SK-N-SH (cell line): ENCODE results near the gene FAM229A. TPM values are rescaled to one million over a fixed set of nuclear protein-coding genes. Genes with fewer than 3 reads are reported as not detected.
A peak's percentile ranks its signal among the peaks of the same experiment; 100 is the strongest.

Source experiments
- CTCF ChIA-PET: fragments of 300-600, 350-600 bp; formaldehyde crosslinking; extraction: SDS; loops from one replicate; lab custom pipeline; 2021; lab: Yijun Ruan, JAX
- POLR2A ChIA-PET: fragments of 350-600 bp; sonication (Branson Sonifier 250); formaldehyde crosslinking; extraction: SDS; loops from one replicate; lab custom pipeline; 2020; ENCODE audit warnings: antibody characterized with exemption, inconsistent platforms; lab: Yijun Ruan, JAX
- DNase-seq: peaks from one replicate; pipeline ENCODE4 v3.0.0; 2012
- H2AFZ ChIP-seq: fragments of 200-600 bp; sonication (generic); 2 replicates; pipeline ENCODE4 v1.8.1; 2016; ENCODE audit warnings: antibody characterized with exemption, mild to moderate bottlenecking, low read depth
- H3F3A ChIP-seq: fragments of 200-600 bp; sonication (generic); replicated peaks from 2 replicates; pipeline ENCODE3; 2016; ENCODE audit warnings: antibody characterized with exemption, mild to moderate bottlenecking; ENCODE audit not compliant: insufficient read depth
- H3K27ac ChIP-seq, 2 experiments: fragments of 200-500 bp in 1 of 2; fragments of 200-600 bp in 1 of 2; sonication (Bioruptor generic) in 1 of 2; sonication (generic), shearing (Covaris generic) in 1 of 2; 2 replicates each; pipeline versions ENCODE4 v1.5.1 to v1.6.1; 2014 to 2016; ENCODE audit warnings: low read depth in 2 of 2, inconsistent platforms in 1 of 2, low read length in 1 of 2, mild to moderate bottlenecking in 1 of 2, mixed read lengths in 1 of 2
- H3K27me3 ChIP-seq: fragments of 200-600 bp; sonication (generic), shearing (Covaris generic); 2 replicates; pipeline ENCODE4 v1.6.1; 2016; ENCODE audit warnings: mixed run types; ENCODE audit not compliant: insufficient read depth
- H3K36me3 ChIP-seq, 2 experiments: fragments of 200-500 bp in 1 of 2; fragments of 200-600 bp in 1 of 2; sonication (Bioruptor generic) in 1 of 2; sonication (generic) in 1 of 2; replicated peaks in 1 of 2; 2 replicates each; pipeline versions ENCODE3 to v1.5.1; 2014 to 2016; ENCODE audit warnings: low read length in 1 of 2, mild to moderate bottlenecking in 1 of 2; ENCODE audit not compliant: insufficient read depth in 2 of 2, control insufficient read depth in 1 of 2
- H3K4me1 ChIP-seq, 2 experiments: fragments of 200-500 bp in 1 of 2; fragments of 200-600 bp in 1 of 2; sonication (Bioruptor generic) in 1 of 2; sonication (generic), shearing (Covaris generic) in 1 of 2; 2 replicates each; pipeline versions ENCODE4 v1.5.1 to v1.6.1; 2014 to 2016; ENCODE audit warnings: low read depth in 1 of 2, low read length in 1 of 2, mixed run types in 1 of 2; ENCODE audit not compliant: insufficient read depth in 2 of 2, control insufficient read depth in 1 of 2
- H3K4me2 ChIP-seq: fragments of 200-600 bp; sonication (generic), shearing (Covaris generic); 2 replicates; pipeline ENCODE4 v1.6.1; 2017; ENCODE audit warnings: mixed run types
- H3K4me3 ChIP-seq, 2 experiments: fragments of 200-500 bp in 1 of 2; fragments of 200-600 bp in 1 of 2; sonication (Bioruptor generic) in 1 of 2; sonication (generic), shearing (Covaris generic) in 1 of 2; 2 replicates each; pipeline versions ENCODE4 v1.5.1 to v1.8.1; 2014 to 2016; ENCODE audit warnings: low read depth in 2 of 2, inconsistent platforms in 1 of 2, low read length in 1 of 2, mild to moderate bottlenecking in 1 of 2, mixed read lengths in 1 of 2, moderate library complexity in 1 of 2
- H3K79me2 ChIP-seq: fragments of 200-600 bp; sonication (generic); 2 replicates; pipeline ENCODE4 v1.8.1; 2017; ENCODE audit warnings: mild to moderate bottlenecking; ENCODE audit not compliant: insufficient read depth
- H3K9ac ChIP-seq: fragments of 200-600 bp; sonication (generic); 2 replicates; pipeline ENCODE4 v1.6.1; 2017; ENCODE audit warnings: mixed run types
- H3K9me2 ChIP-seq: fragments of 200-600 bp; sonication (generic); 2 replicates; pipeline ENCODE4 v1.6.1; 2017; ENCODE audit warnings: mixed run types
- H3K9me3 ChIP-seq: fragments of 200-600 bp; sonication (generic); 2 replicates; pipeline ENCODE4 v1.6.1; 2017; ENCODE audit warnings: mixed run types, mild to moderate bottlenecking, moderate library complexity
- H4K20me1 ChIP-seq: fragments of 200-600 bp; sonication (generic); 2 replicates; pipeline ENCODE4 v1.6.1; 2017; ENCODE audit warnings: mild to moderate bottlenecking, mixed run types; ENCODE audit not compliant: insufficient read depth
- ELF1 ChIP-seq: IDR thresholded peaks from 2 replicates; pipeline ENCODE4 v1.4.0; 2012
- EP300 ChIP-seq, 2 experiments: IDR thresholded peaks; 2 replicates each; pipeline versions ENCODE4 v1.4.0 to v1.6.1; 2012; ENCODE audit warnings: borderline replicate concordance in 1 of 2, low read depth in 1 of 2, low read length in 1 of 2
- EZH2phosphoT487 ChIP-seq: fragments of 200-600 bp; sonication (generic); IDR thresholded peaks from 2 replicates; pipeline ENCODE4 v1.6.1; 2017; ENCODE audit warnings: low read depth, mixed run types, mild to moderate bottlenecking, antibody characterized with exemption, moderate library complexity, borderline replicate concordance
- FOSL2 ChIP-seq: IDR thresholded peaks from 2 replicates; pipeline ENCODE4 v1.4.0; 2012; ENCODE audit warnings: low read depth, mild to moderate bottlenecking, moderate library complexity, borderline replicate concordance
- FOXJ3 ChIP-seq: sonication (generic); formaldehyde crosslinking; IDR thresholded peaks from 2 replicates; pipeline ENCODE4 v1.5.1; 2020; ENCODE audit warnings: mild to moderate bottlenecking, missing genetic modification reagents
- FOXM1 ChIP-seq: IDR thresholded peaks from 2 replicates; pipeline ENCODE4 v1.4.0; 2012; ENCODE audit warnings: low read depth, mild to moderate bottlenecking
- GABPA ChIP-seq: IDR thresholded peaks from 2 replicates; pipeline ENCODE4 v1.4.0; 2012; ENCODE audit warnings: low read depth, mild to moderate bottlenecking
- GATA2 ChIP-seq: sonication (generic); formaldehyde crosslinking; IDR thresholded peaks from 2 replicates; pipeline ENCODE4 v1.5.0; 2020; ENCODE audit warnings: mild to moderate bottlenecking, missing genetic modification reagents
- IRF3 ChIP-seq: fragments of 150-350 bp; IDR thresholded peaks from 2 replicates; pipeline ENCODE4 v1.6.1; 2016; ENCODE audit warnings: mild to moderate bottlenecking, low read depth, low read length
- JUND ChIP-seq: IDR thresholded peaks from 2 replicates; pipeline ENCODE4 v1.4.0; 2012
- MEF2A ChIP-seq: IDR thresholded peaks from 2 replicates; pipeline ENCODE4 v1.4.0; 2012; ENCODE audit warnings: low read depth, borderline replicate concordance
- MXI1 ChIP-seq: IDR thresholded peaks from 2 replicates; pipeline ENCODE4 v1.6.1; 2012; ENCODE audit warnings: mild to moderate bottlenecking, low read depth, low read length, improper control_type of control experiment
- NFIC ChIP-seq: IDR thresholded peaks from 2 replicates; pipeline ENCODE4 v1.4.0; 2012; ENCODE audit warnings: borderline replicate concordance
- NRF1 ChIP-seq: IDR thresholded peaks from 2 replicates; pipeline ENCODE4 v1.6.1; 2012; ENCODE audit warnings: low read depth, mild to moderate bottlenecking, low read length
- RCOR1 ChIP-seq: fragments of 150-350 bp; IDR thresholded peaks from 2 replicates; pipeline ENCODE4 v1.6.1; 2017; ENCODE audit warnings: antibody characterized with exemption, low read length
- RFX5 ChIP-seq: IDR thresholded peaks from 2 replicates; pipeline ENCODE4 v1.6.1; 2012; ENCODE audit warnings: mild to moderate bottlenecking, improper control_type of control experiment, low read length
- SIN3A ChIP-seq: IDR thresholded peaks from 2 replicates; pipeline ENCODE4 v1.6.1; 2012; ENCODE audit warnings: low read depth, mild to moderate bottlenecking, low read length, moderate library complexity, borderline replicate concordance
- SMC3 ChIP-seq: IDR thresholded peaks from 2 replicates; pipeline ENCODE4 v1.6.1; 2012; ENCODE audit warnings: low read depth, low read length, improper control_type of control experiment
- TAF1 ChIP-seq: IDR thresholded peaks from 2 replicates; pipeline ENCODE4 v1.6.1; 2012; ENCODE audit warnings: low read depth, mild to moderate bottlenecking, low read length, moderate library complexity, borderline replicate concordance
- TEAD4 ChIP-seq: IDR thresholded peaks from 2 replicates; pipeline ENCODE4 v1.4.0; 2012; ENCODE audit warnings: mild to moderate bottlenecking, borderline replicate concordance; ENCODE audit not compliant: insufficient read depth
- USF1 ChIP-seq: IDR thresholded peaks from 2 replicates; pipeline ENCODE4 v1.4.0; 2012; ENCODE audit warnings: low read depth, borderline replicate concordance
- USF2 ChIP-seq: fragments of 150-350 bp; IDR thresholded peaks from 2 replicates; pipeline ENCODE4 v1.6.1; 2017; ENCODE audit warnings: antibody characterized with exemption, low read length, low read depth, borderline replicate concordance
- YY1 ChIP-seq: IDR thresholded peaks from 2 replicates; pipeline ENCODE4 v1.4.0; 2012; ENCODE audit warnings: low read depth, mild to moderate bottlenecking
- WGBS: methylation state at CpG from one replicate; pipeline ENCODE4 v1.1.6; 2017; ENCODE audit warnings: low lambda C conversion rate; 5-methylcytosine and 5-hydroxymethylcytosine counted together
- polyA plus RNA-seq, 3 experiments: library from polyadenylated mRNA; depleted of rRNA; stranded (reverse); fragments of >200 nt; gene quantifications; 2 replicates each; pipeline ENCODE4 v1.2.3, GENCODE V29; 2012
- TF ChIP-seq, protein P1 (sequence below): IDR thresholded peaks from 2 replicates; pipeline ENCODE4 v1.4.0; 2012; ENCODE audit warnings: low read depth
- TF ChIP-seq, protein P2 (sequence below): IDR thresholded peaks from 2 replicates; pipeline ENCODE4 v1.6.1; 2012; ENCODE audit warnings: mild to moderate bottlenecking, low read depth, low read length, moderate library complexity

FAM229A gene
- polyA plus RNA-seq, 1 of the 3 experiments (the other 2 are of a cell fraction) = 8.0 TPM

GRCh38 chr1:32335535-32335789, 26.8 kb downstream of the FAM229A start (continued):
- no peak for TF ChIP-seq NFIC
- no peak for TF ChIP-seq MXI1
- no peak for TF ChIP-seq EZH2phosphoT487
- no peak for TF ChIP-seq FOSL2

DNA sequence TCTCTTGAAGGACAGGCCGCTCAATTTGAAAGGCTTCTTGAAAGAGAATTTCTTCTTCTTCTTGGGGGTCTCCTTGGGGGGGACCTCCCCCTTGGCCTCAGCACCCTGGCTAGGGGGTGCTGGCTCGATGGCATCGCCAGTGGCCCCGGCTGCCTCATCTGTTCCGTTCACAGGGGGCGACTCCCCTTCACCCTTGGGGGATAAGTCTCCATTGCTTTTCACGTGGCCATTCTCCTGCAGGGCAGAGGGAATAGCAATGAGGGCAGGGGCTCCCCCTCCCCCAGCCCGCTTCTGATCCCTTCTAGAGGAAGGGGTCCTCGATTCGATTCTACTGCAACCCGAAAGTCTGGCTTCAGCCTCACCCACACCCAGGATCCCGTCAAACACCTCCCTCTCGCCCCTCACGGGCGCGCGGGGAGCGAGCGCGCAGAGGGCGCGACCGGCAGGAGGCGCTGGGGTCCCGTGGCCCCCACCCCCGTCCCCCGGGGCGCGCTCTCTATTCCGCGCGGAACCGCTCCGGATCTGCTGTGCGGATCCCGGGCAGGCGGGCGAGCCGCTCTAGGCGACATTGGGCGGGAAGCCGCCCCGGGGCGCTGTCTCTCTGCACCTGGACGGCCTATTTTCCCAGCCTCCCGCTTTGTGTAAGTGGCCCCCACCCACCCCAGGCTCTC, 27.3 kb downstream of the FAM229A start:
- ChIA-PET CTCF (interaction anchor here (1.0 to 3.7 kb wide), 5 partner anchors 13 to 377 kb away, joined by 3 to 24 read pairs (median 5); no protein-coding TSS in a partner anchor), POLR2A (interaction anchor here (0.5 to 2.1 kb wide), 9 partner anchors 17 to 156 kb away, joined by 3 to 24 read pairs (median 3); partner anchors contain the start of gene TXLNA)
- Histone ChIP-seq H3K4me3 (peak overlapping the region; percentile 84 to 92), H3K9ac (peak overlapping the region; percentile 96), H2AFZ (no peak overlapping the region), H3K4me1 (peaks cover 8 to 31% of the 10 kb centered on the region in 2 experiments; a peak in 3 of 4 replicates), H3K9me3 (no peaks in the 10 kb centered on the region), H4K20me1 (peaks cover 33% of the 10 kb centered on the region), H3K4me2 (peak overlapping the region; percentile 98), H3F3A (peaks cover 22% of the 10 kb centered on the region), H3K79me2 (peaks cover 44% of the 10 kb centered on the region), H3K36me3 (peaks cover 17 to 43% of the 10 kb centered on the region in 2 experiments), H3K27me3 (no peaks in the 10 kb centered on the region), H3K9me2 (no peaks in the 10 kb centered on the region), H3K27ac (peak overlapping the region; percentile 36 to 81; a peak in 3 of 4 replicates)
- 2% methylated on average over 18 of the region's 46 CpGs for WGBS
- peak; percentile 89 for DNase-seq
- no peak for TF ChIP-seq USF1
- no peak for TF ChIP-seq GATA2
- TF ChIP-seq, protein P1, sequence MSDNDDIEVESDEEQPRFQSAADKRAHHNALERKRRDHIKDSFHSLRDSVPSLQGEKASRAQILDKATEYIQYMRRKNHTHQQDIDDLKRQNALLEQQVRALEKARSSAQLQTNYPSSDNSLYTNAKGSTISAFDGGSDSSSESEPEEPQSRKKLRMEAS = peak; percentile 40; the same call in 1 of the 2 replicates
- TF ChIP-seq FOXJ3 (CRISPR knock-in tag) = no peak
- TF ChIP-seq RFX5 = no peak
- no peak for TF ChIP-seq EP300 (IDR thresholded peaks at IDR 0.05; ENCODE audit: borderline replicate concordance in 1 of 2, low read depth in 1 of 2, low read length in 1 of 2)
- no peak for TF ChIP-seq USF2
- no peak for TF ChIP-seq JUND
- no peak for TF ChIP-seq SIN3A
- TF ChIP-seq YY1 = no peak
- TF ChIP-seq NFIC = no peak
- no peak for TF ChIP-seq IRF3
- TF ChIP-seq SMC3 = peak; percentile 32; the same call in 1 of the 2 replicates
- no peak for TF ChIP-seq MEF2A
- TF ChIP-seq TAF1 = peak; percentile 52; the same call in 1 of the 2 replicates
- TF ChIP-seq EZH2phosphoT487 = no peak
- no peak for TF ChIP-seq ELF1
- no peak for TF ChIP-seq TEAD4
- TF ChIP-seq, protein P2, sequence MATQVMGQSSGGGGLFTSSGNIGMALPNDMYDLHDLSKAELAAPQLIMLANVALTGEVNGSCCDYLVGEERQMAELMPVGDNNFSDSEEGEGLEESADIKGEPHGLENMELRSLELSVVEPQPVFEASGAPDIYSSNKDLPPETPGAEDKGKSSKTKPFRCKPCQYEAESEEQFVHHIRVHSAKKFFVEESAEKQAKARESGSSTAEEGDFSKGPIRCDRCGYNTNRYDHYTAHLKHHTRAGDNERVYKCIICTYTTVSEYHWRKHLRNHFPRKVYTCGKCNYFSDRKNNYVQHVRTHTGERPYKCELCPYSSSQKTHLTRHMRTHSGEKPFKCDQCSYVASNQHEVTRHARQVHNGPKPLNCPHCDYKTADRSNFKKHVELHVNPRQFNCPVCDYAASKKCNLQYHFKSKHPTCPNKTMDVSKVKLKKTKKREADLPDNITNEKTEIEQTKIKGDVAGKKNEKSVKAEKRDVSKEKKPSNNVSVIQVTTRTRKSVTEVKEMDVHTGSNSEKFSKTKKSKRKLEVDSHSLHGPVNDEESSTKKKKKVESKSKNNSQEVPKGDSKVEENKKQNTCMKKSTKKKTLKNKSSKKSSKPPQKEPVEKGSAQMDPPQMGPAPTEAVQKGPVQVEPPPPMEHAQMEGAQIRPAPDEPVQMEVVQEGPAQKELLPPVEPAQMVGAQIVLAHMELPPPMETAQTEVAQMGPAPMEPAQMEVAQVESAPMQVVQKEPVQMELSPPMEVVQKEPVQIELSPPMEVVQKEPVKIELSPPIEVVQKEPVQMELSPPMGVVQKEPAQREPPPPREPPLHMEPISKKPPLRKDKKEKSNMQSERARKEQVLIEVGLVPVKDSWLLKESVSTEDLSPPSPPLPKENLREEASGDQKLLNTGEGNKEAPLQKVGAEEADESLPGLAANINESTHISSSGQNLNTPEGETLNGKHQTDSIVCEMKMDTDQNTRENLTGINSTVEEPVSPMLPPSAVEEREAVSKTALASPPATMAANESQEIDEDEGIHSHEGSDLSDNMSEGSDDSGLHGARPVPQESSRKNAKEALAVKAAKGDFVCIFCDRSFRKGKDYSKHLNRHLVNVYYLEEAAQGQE = 0 out of 2 replicates have a peak, but pooled peaks have one; percentile 12
- TF ChIP-seq RCOR1 = no peak
- TF ChIP-seq GABPA = no peak
- no peak; the same call in 1 of the 2 replicates for TF ChIP-seq MXI1
- no peak for TF ChIP-seq FOXM1
- TF ChIP-seq NRF1 = no peak
